ENCODE data around the gene KDM3A.

KDM3A gene

GRCh38 chr2:86398500-86399474, 42.4 kb upstream of the KDM3A start:
- no peak for DNase-seq (ENCODE audit: extremely low spot score)
- TF ChIP-seq TARDBP (IDR thresholded peaks at IDR 0.05), result no peak
- no peak for TF ChIP-seq HDGF (IDR thresholded peaks at IDR 0.05; ENCODE audit: borderline replicate concordance)
- no peak for TF ChIP-seq SUZ12 (IDR thresholded peaks at IDR 0.05)
- no peak for TF ChIP-seq NFRKB (IDR thresholded peaks at IDR 0.05)
- no peak for TF ChIP-seq LEF1 (IDR thresholded peaks at IDR 0.05; ENCODE audit: borderline replicate concordance)
- no peak for TF ChIP-seq FOXK2 (IDR thresholded peaks at IDR 0.05)
- TF ChIP-seq L3MBTL2 (conservative IDR thresholded peaks at IDR 0.05), result no peak
- no peak for TF ChIP-seq ELF4 (IDR thresholded peaks at IDR 0.05)
- no peak for TF ChIP-seq ZNF384 (IDR thresholded peaks at IDR 0.05)
- TF ChIP-seq BHLHE40 (IDR thresholded peaks at IDR 0.05; ENCODE audit: borderline replicate concordance), result no peak
- CTCF ChIA-PET, result no interaction called here
- POLR2A ChIA-PET, result no interaction called here

- ChIA-PET POLR2A (no interaction called here), CTCF (no interaction called here)
- no peak for DNase-seq (ENCODE audit: extremely low spot score)
- TF ChIP-seq, protein P1, sequence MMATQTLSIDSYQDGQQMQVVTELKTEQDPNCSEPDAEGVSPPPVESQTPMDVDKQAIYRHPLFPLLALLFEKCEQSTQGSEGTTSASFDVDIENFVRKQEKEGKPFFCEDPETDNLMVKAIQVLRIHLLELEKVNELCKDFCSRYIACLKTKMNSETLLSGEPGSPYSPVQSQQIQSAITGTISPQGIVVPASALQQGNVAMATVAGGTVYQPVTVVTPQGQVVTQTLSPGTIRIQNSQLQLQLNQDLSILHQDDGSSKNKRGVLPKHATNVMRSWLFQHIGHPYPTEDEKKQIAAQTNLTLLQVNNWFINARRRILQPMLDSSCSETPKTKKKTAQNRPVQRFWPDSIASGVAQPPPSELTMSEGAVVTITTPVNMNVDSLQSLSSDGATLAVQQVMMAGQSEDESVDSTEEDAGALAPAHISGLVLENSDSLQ (IDR thresholded peaks at IDR 0.05), result no peak
- no peak for TF ChIP-seq HDGF (IDR thresholded peaks at IDR 0.05; ENCODE audit: borderline replicate concordance)
- TF ChIP-seq ZNF384 (IDR thresholded peaks at IDR 0.05), result no peak
- no peak for TF ChIP-seq CTBP1 (IDR thresholded peaks at IDR 0.05; ENCODE audit: borderline replicate concordance)
- TF ChIP-seq SP1 (IDR thresholded peaks at IDR 0.05), result no peak
- no peak for TF ChIP-seq SUZ12 (IDR thresholded peaks at IDR 0.05)
Observed at GRCh38 chr2:86400321-86400720, 40.9 kb upstream of the KDM3A start.

DNA sequence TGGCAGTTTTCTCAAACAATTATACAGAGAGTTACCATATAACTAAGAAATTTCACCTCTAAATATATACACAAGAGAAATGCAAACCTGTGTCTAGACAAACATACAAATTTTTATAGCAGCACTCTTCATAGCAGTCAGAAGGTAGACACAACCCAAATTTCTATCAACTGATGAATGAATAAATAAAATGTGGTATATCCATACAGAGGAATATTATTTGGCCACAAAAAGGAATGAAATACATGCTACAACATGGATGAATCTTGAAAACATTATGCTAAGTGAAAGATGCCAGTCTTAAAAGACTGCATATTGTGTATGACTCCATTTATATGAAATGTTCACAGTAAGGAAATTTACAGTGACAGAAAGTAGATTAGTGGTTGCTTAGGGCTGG, 30.6 kb upstream of the KDM3A start:
- ChIA-PET POLR2A (no interaction called here), CTCF (no interaction called here)
- no peak for DNase-seq (ENCODE audit: extremely low spot score)
- TF ChIP-seq SP1 (IDR thresholded peaks at IDR 0.05) (no peak), FOXK2 (IDR thresholded peaks at IDR 0.05) (no peak), TARDBP (IDR thresholded peaks at IDR 0.05) (no peak), FOXA1 (IDR thresholded peaks at IDR 0.05) (no peak), FOXM1 (IDR thresholded peaks at IDR 0.05; ENCODE audit: borderline replicate concordance) (no peak), BHLHE40 (IDR thresholded peaks at IDR 0.05; ENCODE audit: borderline replicate concordance) (no peak), ELF4 (IDR thresholded peaks at IDR 0.05) (no peak), LEF1 (IDR thresholded peaks at IDR 0.05; ENCODE audit: borderline replicate concordance) (no peak), L3MBTL2 (conservative IDR thresholded peaks at IDR 0.05) (no peak), NFRKB (IDR thresholded peaks at IDR 0.05) (no peak)
- TF ChIP-seq, protein P1 (IDR thresholded peaks at IDR 0.05), result no peak

- POLR2A ChIA-PET, result no interaction called here
- CTCF ChIA-PET, result no interaction called here
- TF ChIP-seq BHLHE40 (IDR thresholded peaks at IDR 0.05; ENCODE audit: borderline replicate concordance) (no peak), SP1 (IDR thresholded peaks at IDR 0.05) (no peak), LEF1 (IDR thresholded peaks at IDR 0.05; ENCODE audit: borderline replicate concordance) (no peak), CTBP1 (IDR thresholded peaks at IDR 0.05; ENCODE audit: borderline replicate concordance) (no peak), FOXM1 (IDR thresholded peaks at IDR 0.05; ENCODE audit: borderline replicate concordance) (no peak), ZNF384 (IDR thresholded peaks at IDR 0.05) (no peak), L3MBTL2 (conservative IDR thresholded peaks at IDR 0.05) (no peak), NFRKB (IDR thresholded peaks at IDR 0.05) (no peak)
- DNase-seq (ENCODE audit: extremely low spot score), result no peak
Observed at GRCh38 chr2:86411396-86411795, 29.8 kb upstream of the KDM3A start.

GRCh38 chr2:86412007-86412406, 29.2 kb upstream of the KDM3A start:
- ChIA-PET POLR2A (interaction anchor here (0.6 kb wide), 1 partner anchor 53 kb away, joined by 3 read pairs; no protein-coding TSS in a partner anchor), CTCF (no interaction called here)
- TF ChIP-seq FOXK2 (IDR thresholded peaks at IDR 0.05), result no peak
- no peak for TF ChIP-seq CTBP1 (IDR thresholded peaks at IDR 0.05; ENCODE audit: borderline replicate concordance)
- no peak for TF ChIP-seq TARDBP (IDR thresholded peaks at IDR 0.05)
- no peak for TF ChIP-seq BHLHE40 (IDR thresholded peaks at IDR 0.05; ENCODE audit: borderline replicate concordance)
- no peak for TF ChIP-seq L3MBTL2 (conservative IDR thresholded peaks at IDR 0.05)
- no peak for TF ChIP-seq ARNT (IDR thresholded peaks at IDR 0.05)
- no peak for TF ChIP-seq NFRKB (IDR thresholded peaks at IDR 0.05)
- TF ChIP-seq FOXA1 (IDR thresholded peaks at IDR 0.05), result no peak
- no peak for TF ChIP-seq SP1 (IDR thresholded peaks at IDR 0.05)
- TF ChIP-seq SUZ12 (IDR thresholded peaks at IDR 0.05), result no peak
- TF ChIP-seq, protein P1 (IDR thresholded peaks at IDR 0.05), result no peak
- TF ChIP-seq HDGF (IDR thresholded peaks at IDR 0.05; ENCODE audit: borderline replicate concordance), result no peak
- TF ChIP-seq ZNF384 (IDR thresholded peaks at IDR 0.05), result no peak
- TF ChIP-seq FOXM1 (IDR thresholded peaks at IDR 0.05; ENCODE audit: borderline replicate concordance), result no peak
- no peak for TF ChIP-seq LEF1 (IDR thresholded peaks at IDR 0.05; ENCODE audit: borderline replicate concordance)
- no peak for TF ChIP-seq ELF4 (IDR thresholded peaks at IDR 0.05)
- no peak for DNase-seq (ENCODE audit: extremely low spot score)

Data from HEK293T (cell line).